Measurements from ENCODE around the gene NBEAL1.

The NBEAL1 gene

DNA sequence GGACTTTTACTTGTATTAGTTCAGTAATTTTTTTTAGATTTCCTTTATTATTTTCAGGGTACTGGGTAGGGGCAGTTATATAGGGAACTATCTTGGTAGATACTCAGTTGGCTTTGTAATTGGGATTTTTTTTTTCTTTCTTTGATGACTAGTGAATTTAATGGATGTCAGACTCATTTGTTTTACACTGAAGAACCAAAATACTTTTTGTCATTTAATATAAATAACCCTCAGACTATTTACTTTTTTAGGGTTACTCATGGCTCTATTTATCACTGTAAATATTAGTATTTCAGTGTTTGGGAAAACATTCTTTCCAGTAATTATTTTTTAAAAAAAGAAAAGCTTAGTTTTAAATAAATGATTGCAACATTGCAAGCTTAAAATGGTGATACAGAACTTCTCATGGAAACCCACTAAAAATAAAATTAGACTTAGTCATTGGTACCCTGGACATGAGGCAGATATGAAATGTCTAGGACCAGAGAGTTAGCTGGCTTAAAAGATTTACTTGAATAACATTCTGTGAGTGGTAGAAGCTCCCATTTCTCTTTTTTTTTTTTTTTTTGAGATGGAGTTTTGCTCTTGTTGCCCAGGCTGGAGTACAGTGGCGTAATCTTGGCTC, 149.7 kb downstream of the NBEAL1 start:
- TF ChIP-seq GATA3 (IDR thresholded peaks at IDR 0.05; ENCODE audit: low read depth, low read length) = no peak
- TF ChIP-seq GATA2 (IDR thresholded peaks at IDR 0.05; ENCODE audit: low read depth, low read length) = no peak

DNA sequence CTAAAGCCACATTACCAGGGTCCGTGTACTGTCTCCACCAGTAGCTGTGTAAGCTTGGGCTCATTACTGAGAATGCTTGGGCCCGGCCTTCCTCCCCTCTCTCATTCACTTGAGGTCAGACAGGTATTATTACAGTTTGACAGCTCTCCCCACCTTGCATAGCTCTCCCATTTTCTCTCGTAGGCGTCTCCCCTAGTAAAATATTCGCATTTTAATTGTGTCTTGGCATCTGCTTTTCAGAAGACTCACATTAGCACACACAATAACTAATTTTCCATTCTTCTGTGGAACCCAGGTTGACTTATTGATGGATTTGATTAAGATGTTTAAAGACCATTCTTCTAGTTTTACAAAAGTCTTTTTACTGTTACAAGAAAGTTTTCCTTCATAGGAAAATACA, 153.1 kb downstream of the NBEAL1 start:
- no peak for TF ChIP-seq GATA3 (IDR thresholded peaks at IDR 0.05; ENCODE audit: low read depth, low read length)
- no peak for TF ChIP-seq GATA2 (IDR thresholded peaks at IDR 0.05; ENCODE audit: low read depth, low read length)

DNA sequence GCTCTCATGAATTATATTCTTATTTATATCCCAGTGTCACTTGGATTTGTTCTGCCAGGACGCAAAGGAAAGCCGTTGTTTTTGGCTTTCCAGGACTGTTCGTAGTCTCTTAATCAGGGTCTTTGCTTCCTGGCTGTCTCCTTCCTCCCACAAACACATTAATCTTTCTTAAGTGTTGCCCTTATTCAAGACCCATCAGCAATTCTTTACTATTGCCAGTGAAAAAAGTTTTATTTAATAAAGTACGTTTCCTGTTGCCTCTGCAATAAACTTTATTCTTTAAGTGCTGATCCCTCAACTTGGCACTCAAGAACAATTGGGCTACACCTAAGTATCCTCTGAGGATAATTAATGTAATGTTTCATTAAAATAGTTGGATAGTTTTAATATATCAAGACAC, 155.8 kb downstream of the NBEAL1 start:
- TF ChIP-seq GATA2 (IDR thresholded peaks at IDR 0.05; ENCODE audit: low read depth, low read length) (no peak), GATA3 (IDR thresholded peaks at IDR 0.05; ENCODE audit: low read depth, low read length) (no peak)

DNA sequence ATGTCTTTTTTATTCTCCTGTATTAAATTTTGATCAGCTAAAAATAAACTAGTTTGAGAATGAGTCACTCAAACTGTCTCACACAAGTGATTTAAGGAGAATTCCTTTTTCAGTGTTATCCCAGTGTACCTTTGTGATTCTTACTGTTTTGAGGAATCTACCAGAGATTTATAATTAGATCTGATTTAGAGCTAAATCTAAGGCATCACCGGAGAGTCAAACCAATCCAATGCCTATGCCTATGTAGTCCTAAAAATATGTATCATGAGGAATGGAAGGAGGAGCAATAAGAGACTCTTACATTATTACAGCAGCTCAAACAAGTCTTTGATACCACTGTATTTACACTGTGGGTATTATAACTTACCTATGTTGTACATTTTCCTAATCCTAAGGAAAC, 160.7 kb downstream of the NBEAL1 start:
- no peak for TF ChIP-seq GATA2 (IDR thresholded peaks at IDR 0.05; ENCODE audit: low read depth, low read length)
- TF ChIP-seq GATA3 (IDR thresholded peaks at IDR 0.05; ENCODE audit: low read depth, low read length) = no peak

DNA sequence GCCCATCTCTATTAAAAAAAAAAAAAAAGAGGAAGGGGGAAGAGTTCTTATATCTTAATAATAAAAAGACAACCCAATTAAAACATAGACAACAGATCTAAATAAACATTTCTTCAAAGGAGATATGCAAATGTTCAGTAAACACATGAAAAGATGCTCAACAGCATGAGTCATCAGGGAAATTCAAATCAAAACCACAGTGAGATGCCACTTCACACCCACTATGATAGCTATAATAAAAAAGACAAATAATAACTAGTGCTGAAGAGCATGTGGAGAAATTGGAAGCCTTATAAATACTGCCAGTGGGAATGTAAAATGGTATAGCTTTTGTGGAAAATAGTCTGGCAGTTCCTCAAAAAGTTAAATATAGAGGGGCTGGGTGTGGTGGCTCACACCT, 162.7 kb downstream of the NBEAL1 start:
- TF ChIP-seq GATA2 (IDR thresholded peaks at IDR 0.05; ENCODE audit: low read depth, low read length) (no peak), GATA3 (IDR thresholded peaks at IDR 0.05; ENCODE audit: low read depth, low read length) (no peak)

DNA sequence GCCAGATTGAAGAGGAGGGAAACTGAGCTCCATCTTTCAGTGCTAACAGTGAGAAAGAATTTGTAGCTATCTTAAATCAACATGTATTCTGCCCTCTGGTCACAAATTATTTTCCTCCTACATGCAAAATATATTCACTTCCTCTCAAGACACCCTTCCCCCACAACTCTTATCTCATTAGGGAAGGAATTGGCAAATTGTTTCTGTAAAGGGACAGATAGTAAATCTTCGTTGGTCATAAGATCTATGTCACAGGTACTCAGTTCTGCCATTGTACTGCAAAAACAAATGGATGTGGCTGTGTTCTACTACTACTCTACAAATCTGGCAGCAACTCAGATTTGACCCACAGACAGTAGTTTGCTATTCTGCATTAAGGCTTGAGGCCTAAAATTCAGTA, 171.2 kb downstream of the NBEAL1 start:
- TF ChIP-seq GATA2 (IDR thresholded peaks at IDR 0.05; ENCODE audit: low read depth, low read length) = no peak
- TF ChIP-seq GATA3 (IDR thresholded peaks at IDR 0.05; ENCODE audit: low read depth, low read length) = no peak

DNA sequence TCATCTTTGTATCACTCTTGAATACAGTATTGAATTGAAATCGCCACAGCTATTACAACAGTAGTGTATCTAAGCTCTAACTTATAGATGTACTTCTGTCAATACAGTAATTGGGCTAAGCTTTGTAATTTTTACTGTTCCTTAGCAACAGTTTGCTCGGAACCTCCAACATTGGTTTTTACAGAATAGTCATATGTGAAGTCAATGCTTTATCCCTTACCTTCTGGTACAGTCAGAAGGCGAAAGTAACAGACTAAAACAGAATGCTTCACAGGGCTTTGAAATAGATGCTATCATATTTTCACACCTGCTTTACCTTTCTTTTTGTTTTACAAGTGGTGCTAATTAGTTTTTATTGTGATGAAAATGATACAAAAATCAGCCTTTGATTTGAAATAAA, 177.3 kb downstream of the NBEAL1 start:
- TF ChIP-seq GATA2 (IDR thresholded peaks at IDR 0.05; ENCODE audit: low read depth, low read length) (no peak), GATA3 (IDR thresholded peaks at IDR 0.05; ENCODE audit: low read depth, low read length) (no peak)

DNA sequence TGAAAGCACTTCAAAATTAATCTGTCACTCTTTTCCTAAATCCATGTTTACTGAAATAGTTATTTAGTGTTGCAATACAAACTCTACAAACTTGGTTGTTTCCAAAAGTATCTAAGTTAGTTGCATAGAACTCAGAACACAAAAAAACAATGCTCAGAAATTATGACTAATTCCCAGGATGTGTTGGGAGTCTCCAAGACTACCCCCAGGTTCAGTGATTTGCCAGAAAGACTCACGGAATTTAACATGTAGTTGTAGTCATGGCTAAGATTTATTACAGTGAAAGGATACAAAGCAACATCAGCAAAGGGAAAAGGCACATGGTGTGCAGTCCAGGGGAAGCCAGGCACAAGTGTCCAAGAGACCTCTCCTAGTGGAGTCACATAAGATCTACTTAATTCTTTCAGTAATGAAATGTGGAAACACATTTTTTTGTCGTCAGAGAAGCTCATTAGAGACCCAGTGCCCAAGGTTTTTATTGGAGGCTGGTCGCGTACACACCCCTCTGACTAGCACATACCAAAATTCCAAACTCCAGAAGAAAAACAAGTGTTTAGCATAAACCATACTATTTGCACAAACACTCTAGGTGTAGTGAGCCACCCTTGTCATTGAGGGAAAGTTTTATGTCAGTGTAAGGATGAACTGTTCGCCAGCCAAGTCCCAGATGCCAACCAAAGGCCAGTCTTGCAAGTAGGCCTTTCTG, 180.8 kb downstream of the NBEAL1 start:
- TF ChIP-seq GATA3 (IDR thresholded peaks at IDR 0.05; ENCODE audit: low read depth, low read length) = no peak
- no peak for TF ChIP-seq GATA2 (IDR thresholded peaks at IDR 0.05; ENCODE audit: low read depth, low read length)

DNA sequence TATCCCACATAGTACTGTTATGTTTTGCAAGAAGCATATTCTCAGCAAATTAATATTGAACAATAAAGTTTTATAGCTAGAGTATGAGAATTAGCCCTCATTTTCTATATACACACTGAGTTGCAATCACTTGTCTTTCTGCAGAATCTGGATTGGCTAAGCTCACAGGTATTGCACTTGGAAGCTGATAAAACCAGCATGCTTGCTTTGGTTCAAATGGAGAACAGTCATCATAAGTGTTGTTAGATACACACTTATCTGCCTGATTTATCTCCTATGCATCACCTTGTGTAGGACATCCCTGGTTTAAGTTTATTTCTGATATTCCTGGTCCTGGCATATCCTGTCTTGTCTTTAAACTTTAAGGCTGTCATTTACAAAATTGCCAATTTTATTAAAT, 186.2 kb downstream of the NBEAL1 start:
- no peak for TF ChIP-seq GATA3 (IDR thresholded peaks at IDR 0.05; ENCODE audit: low read depth, low read length)
- TF ChIP-seq GATA2 (IDR thresholded peaks at IDR 0.05; ENCODE audit: low read depth, low read length) = no peak

DNA sequence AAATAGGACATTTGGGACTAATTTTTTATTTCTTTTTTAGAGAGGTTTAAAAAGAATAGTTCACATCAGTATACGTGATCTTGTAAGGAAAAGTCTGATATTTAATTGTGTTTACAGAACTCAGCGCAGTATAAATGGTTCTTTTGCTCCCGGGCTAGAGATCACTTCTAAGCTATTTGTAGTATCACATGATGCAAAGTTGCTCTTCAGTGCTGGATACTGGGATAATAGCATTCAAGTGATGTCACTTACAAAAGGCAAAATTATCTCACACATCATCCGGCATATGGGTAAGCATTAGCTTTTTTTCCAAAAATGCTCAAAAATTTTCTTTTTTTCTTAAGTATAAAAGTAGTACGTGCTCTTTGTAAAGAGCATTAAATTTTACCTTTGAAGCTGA, 186.8 kb downstream of the NBEAL1 start:
- TF ChIP-seq GATA3 (IDR thresholded peaks at IDR 0.05; ENCODE audit: low read depth, low read length) (no peak), GATA2 (IDR thresholded peaks at IDR 0.05; ENCODE audit: low read depth, low read length) (no peak)

DNA sequence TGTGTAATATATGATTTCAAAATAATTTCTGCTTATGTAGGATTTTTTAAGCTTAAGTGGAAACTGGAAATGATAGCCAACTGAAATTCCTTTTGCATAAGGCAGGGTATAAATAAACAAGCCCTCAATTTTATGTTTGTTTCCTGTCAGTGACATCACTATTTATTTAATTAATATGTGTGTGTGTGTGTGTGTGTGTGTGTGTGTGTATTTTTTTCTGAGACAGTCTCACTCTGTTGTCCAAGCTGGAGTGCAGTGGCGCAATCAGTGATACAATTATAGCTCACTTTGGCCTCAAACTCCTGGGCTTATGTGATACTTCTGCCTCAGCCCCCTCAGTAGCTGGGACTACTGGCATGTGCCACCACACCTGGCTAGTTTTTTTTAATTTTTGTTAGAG, 194.9 kb downstream of the NBEAL1 start:
- TF ChIP-seq GATA2 (IDR thresholded peaks at IDR 0.05; ENCODE audit: low read depth, low read length) = no peak
- no peak for TF ChIP-seq GATA3 (IDR thresholded peaks at IDR 0.05; ENCODE audit: low read depth, low read length)

DNA sequence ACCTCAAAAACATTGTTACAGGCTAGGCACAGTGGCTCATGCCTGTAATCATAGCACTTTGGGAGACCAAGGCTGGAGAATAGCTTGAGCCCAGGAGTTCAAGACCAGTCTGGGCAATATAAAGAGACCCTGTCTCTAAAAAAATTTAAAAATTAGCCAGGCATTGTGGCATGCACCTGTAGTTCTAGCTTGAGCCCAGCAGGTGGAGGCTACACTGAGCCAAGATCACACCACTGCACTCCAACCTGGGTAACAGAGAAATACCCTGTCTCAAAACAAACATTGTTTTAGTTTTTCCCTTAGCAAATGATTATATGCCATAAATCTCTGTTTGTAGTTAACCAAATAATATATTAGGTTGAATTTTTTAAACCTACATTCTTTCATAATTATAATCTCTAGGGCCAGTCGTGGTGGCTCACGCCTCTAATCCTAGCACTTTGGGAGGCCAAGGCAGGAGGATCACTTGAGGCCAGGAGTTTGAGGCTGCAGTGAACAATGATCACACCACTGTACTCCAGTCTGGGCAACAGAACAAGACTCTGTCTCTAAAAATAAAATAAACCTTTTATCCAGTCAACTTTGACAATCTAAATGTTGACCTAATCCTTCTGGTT, 210.9 kb downstream of the NBEAL1 start:
- TF ChIP-seq GATA2 (IDR thresholded peaks at IDR 0.05; ENCODE audit: low read depth, low read length) (no peak), GATA3 (IDR thresholded peaks at IDR 0.05; ENCODE audit: low read depth, low read length) (no peak)

DNA sequence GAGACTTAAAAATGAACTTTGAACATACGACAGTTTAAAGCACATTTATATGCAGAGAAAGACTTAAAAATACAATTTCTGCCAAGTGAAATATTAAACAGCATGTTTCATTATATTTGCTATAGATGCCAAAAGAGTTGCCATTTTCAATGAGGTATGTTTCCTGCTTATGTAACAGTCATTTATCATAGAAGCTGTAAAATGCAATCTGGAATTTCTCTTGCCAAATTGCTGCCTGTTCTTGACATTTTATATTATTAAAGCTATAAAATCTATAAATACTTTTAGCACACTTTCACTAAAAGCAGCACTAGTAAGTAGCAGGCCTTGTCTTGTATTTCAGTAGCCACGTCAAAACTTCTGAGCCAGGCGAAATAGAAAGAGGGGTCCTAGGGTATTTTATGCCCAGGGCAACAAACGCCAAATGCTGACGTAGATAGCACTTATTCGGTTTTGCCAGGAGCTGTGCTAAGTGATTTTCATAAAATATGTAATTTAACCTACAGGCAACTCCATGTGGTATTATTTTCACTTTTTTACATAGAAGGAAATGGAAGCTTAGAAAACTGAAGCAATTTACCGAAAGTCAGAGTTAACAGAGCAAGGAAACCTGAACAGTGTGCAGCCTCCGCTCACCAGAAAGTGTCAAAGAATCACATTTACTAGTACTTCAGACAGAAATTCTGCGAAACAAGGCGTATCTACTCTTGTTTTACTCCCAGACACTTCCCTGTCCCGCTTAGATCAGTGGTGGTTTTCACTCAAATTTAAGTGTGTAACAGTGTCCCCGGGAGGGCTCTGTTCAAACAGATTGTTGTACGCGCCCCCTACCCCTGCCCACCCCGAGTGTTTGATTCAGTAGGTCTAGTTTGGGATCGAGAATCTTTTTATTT, 222.9 kb downstream of the NBEAL1 start:
- no peak for TF ChIP-seq GATA2 (IDR thresholded peaks at IDR 0.05; ENCODE audit: low read depth, low read length)
- no peak for TF ChIP-seq GATA3 (IDR thresholded peaks at IDR 0.05; ENCODE audit: low read depth, low read length)

DNA sequence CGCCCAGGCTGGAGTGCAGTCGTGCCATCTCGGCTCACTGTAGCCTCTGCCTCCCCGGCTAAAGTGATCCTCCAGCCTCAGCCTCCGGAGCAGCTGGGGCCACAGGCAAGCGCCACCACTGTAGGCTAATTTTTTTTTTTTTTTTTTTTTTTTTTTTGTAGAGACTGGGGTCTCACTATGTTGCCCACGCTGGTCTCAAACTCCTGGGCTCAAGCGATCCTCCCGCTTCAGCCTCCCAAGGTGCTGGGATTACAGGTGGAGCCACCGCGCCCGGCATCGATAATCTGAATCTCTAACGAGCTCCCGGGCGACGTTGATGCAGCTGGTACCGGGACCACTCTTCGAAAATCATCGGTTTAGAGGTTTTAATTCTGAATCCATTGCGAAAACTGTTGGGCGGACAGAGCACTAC, 223.6 kb downstream of the NBEAL1 start:
- TF ChIP-seq GATA2 (IDR thresholded peaks at IDR 0.05; ENCODE audit: low read depth, low read length) = no peak
- TF ChIP-seq GATA3 (IDR thresholded peaks at IDR 0.05; ENCODE audit: low read depth, low read length) = no peak

Measured in SH-SY5Y (cell line).